SK-N-SH (cell line): Measurements from ENCODE around the gene PRKN. TPM values are rescaled to one million over a fixed set of nuclear protein-coding genes. Genes with fewer than 3 reads are reported as not detected.

Source experiments
- CTCF ChIA-PET: fragments of 300-600, 350-600 bp; formaldehyde crosslinking; extraction: SDS; loops from one replicate; lab custom pipeline; 2021; lab: Yijun Ruan, JAX
- POLR2A ChIA-PET: fragments of 350-600 bp; sonication (Branson Sonifier 250); formaldehyde crosslinking; extraction: SDS; loops from one replicate; lab custom pipeline; 2020; ENCODE audit warnings: antibody characterized with exemption, inconsistent platforms; lab: Yijun Ruan, JAX
- DNase-seq: peaks from one replicate; pipeline ENCODE4 v3.0.0; 2012
- H2AFZ ChIP-seq: fragments of 200-600 bp; sonication (generic); 2 replicates; pipeline ENCODE4 v1.8.1; 2016; ENCODE audit warnings: antibody characterized with exemption, mild to moderate bottlenecking, low read depth
- H3F3A ChIP-seq: fragments of 200-600 bp; sonication (generic); replicated peaks from 2 replicates; pipeline ENCODE3; 2016; ENCODE audit warnings: antibody characterized with exemption, mild to moderate bottlenecking; ENCODE audit not compliant: insufficient read depth
- H3K27ac ChIP-seq, 2 experiments: fragments of 200-500 bp in 1 of 2; fragments of 200-600 bp in 1 of 2; sonication (Bioruptor generic) in 1 of 2; sonication (generic), shearing (Covaris generic) in 1 of 2; 2 replicates each; pipeline versions ENCODE4 v1.5.1 to v1.6.1; 2014 to 2016; ENCODE audit warnings: low read depth in 2 of 2, inconsistent platforms in 1 of 2, low read length in 1 of 2, mild to moderate bottlenecking in 1 of 2, mixed read lengths in 1 of 2
- H3K27me3 ChIP-seq: fragments of 200-600 bp; sonication (generic), shearing (Covaris generic); 2 replicates; pipeline ENCODE4 v1.6.1; 2016; ENCODE audit warnings: mixed run types; ENCODE audit not compliant: insufficient read depth
- H3K36me3 ChIP-seq, 2 experiments: fragments of 200-500 bp in 1 of 2; fragments of 200-600 bp in 1 of 2; sonication (Bioruptor generic) in 1 of 2; sonication (generic) in 1 of 2; replicated peaks in 1 of 2; 2 replicates each; pipeline versions ENCODE3 to v1.5.1; 2014 to 2016; ENCODE audit warnings: low read length in 1 of 2, mild to moderate bottlenecking in 1 of 2; ENCODE audit not compliant: insufficient read depth in 2 of 2, control insufficient read depth in 1 of 2
- H3K4me1 ChIP-seq, 2 experiments: fragments of 200-500 bp in 1 of 2; fragments of 200-600 bp in 1 of 2; sonication (Bioruptor generic) in 1 of 2; sonication (generic), shearing (Covaris generic) in 1 of 2; 2 replicates each; pipeline versions ENCODE4 v1.5.1 to v1.6.1; 2014 to 2016; ENCODE audit warnings: low read depth in 1 of 2, low read length in 1 of 2, mixed run types in 1 of 2; ENCODE audit not compliant: insufficient read depth in 2 of 2, control insufficient read depth in 1 of 2
- H3K4me2 ChIP-seq: fragments of 200-600 bp; sonication (generic), shearing (Covaris generic); 2 replicates; pipeline ENCODE4 v1.6.1; 2017; ENCODE audit warnings: mixed run types
- H3K4me3 ChIP-seq, 2 experiments: fragments of 200-500 bp in 1 of 2; fragments of 200-600 bp in 1 of 2; sonication (Bioruptor generic) in 1 of 2; sonication (generic), shearing (Covaris generic) in 1 of 2; 2 replicates each; pipeline versions ENCODE4 v1.5.1 to v1.8.1; 2014 to 2016; ENCODE audit warnings: low read depth in 2 of 2, inconsistent platforms in 1 of 2, low read length in 1 of 2, mild to moderate bottlenecking in 1 of 2, mixed read lengths in 1 of 2, moderate library complexity in 1 of 2
- H3K79me2 ChIP-seq: fragments of 200-600 bp; sonication (generic); 2 replicates; pipeline ENCODE4 v1.8.1; 2017; ENCODE audit warnings: mild to moderate bottlenecking; ENCODE audit not compliant: insufficient read depth
- H3K9ac ChIP-seq: fragments of 200-600 bp; sonication (generic); 2 replicates; pipeline ENCODE4 v1.6.1; 2017; ENCODE audit warnings: mixed run types
- H3K9me2 ChIP-seq: fragments of 200-600 bp; sonication (generic); 2 replicates; pipeline ENCODE4 v1.6.1; 2017; ENCODE audit warnings: mixed run types
- H3K9me3 ChIP-seq: fragments of 200-600 bp; sonication (generic); 2 replicates; pipeline ENCODE4 v1.6.1; 2017; ENCODE audit warnings: mixed run types, mild to moderate bottlenecking, moderate library complexity
- H4K20me1 ChIP-seq: fragments of 200-600 bp; sonication (generic); 2 replicates; pipeline ENCODE4 v1.6.1; 2017; ENCODE audit warnings: mild to moderate bottlenecking, mixed run types; ENCODE audit not compliant: insufficient read depth
- EP300 ChIP-seq, 2 experiments: IDR thresholded peaks; 2 replicates each; pipeline versions ENCODE4 v1.4.0 to v1.6.1; 2012; ENCODE audit warnings: borderline replicate concordance in 1 of 2, low read depth in 1 of 2, low read length in 1 of 2
- FOSL2 ChIP-seq: IDR thresholded peaks from 2 replicates; pipeline ENCODE4 v1.4.0; 2012; ENCODE audit warnings: low read depth, mild to moderate bottlenecking, moderate library complexity, borderline replicate concordance
- JUND ChIP-seq: IDR thresholded peaks from 2 replicates; pipeline ENCODE4 v1.4.0; 2012
- MEF2A ChIP-seq: IDR thresholded peaks from 2 replicates; pipeline ENCODE4 v1.4.0; 2012; ENCODE audit warnings: low read depth, borderline replicate concordance
- NFIC ChIP-seq: IDR thresholded peaks from 2 replicates; pipeline ENCODE4 v1.4.0; 2012; ENCODE audit warnings: borderline replicate concordance
- NRF1 ChIP-seq: IDR thresholded peaks from 2 replicates; pipeline ENCODE4 v1.6.1; 2012; ENCODE audit warnings: low read depth, mild to moderate bottlenecking, low read length
- POLR2AphosphoS5 ChIP-seq: IDR thresholded peaks from 2 replicates; pipeline ENCODE4 v1.6.1; 2012; ENCODE audit warnings: low read depth, low read length
- RAD21 ChIP-seq: IDR thresholded peaks from 2 replicates; pipeline ENCODE4 v1.6.1; 2012; ENCODE audit warnings: mild to moderate bottlenecking, low read length
- RCOR1 ChIP-seq: fragments of 150-350 bp; IDR thresholded peaks from 2 replicates; pipeline ENCODE4 v1.6.1; 2017; ENCODE audit warnings: antibody characterized with exemption, low read length
- RXRA ChIP-seq: IDR thresholded peaks from 2 replicates; pipeline ENCODE4 v1.4.0; 2012; ENCODE audit warnings: low read depth, mild to moderate bottlenecking, borderline replicate concordance
- SIN3A ChIP-seq: IDR thresholded peaks from 2 replicates; pipeline ENCODE4 v1.6.1; 2012; ENCODE audit warnings: low read depth, mild to moderate bottlenecking, low read length, moderate library complexity, borderline replicate concordance
- TCF12 ChIP-seq: IDR thresholded peaks from 2 replicates; pipeline ENCODE4 v1.4.0; 2012
- WGBS: methylation state at CpG from one replicate; pipeline ENCODE4 v1.1.6; 2017; ENCODE audit warnings: low lambda C conversion rate; 5-methylcytosine and 5-hydroxymethylcytosine counted together
- polyA plus RNA-seq, 3 experiments: library from polyadenylated mRNA; depleted of rRNA; stranded (reverse); fragments of >200 nt; gene quantifications; 2 replicates each; pipeline ENCODE4 v1.2.3, GENCODE V29; 2012
- TF ChIP-seq, protein P1 (sequence below): IDR thresholded peaks from 2 replicates; pipeline ENCODE4 v1.6.1; 2012; ENCODE audit warnings: mild to moderate bottlenecking, low read depth, low read length, moderate library complexity
- TF ChIP-seq, protein P2 (sequence below): IDR thresholded peaks from 2 replicates; pipeline ENCODE4; 2012

The PRKN gene
- polyA plus RNA-seq, 1 of the 3 experiments (the other 2 are of a cell fraction), result 0.76 TPM

DNA sequence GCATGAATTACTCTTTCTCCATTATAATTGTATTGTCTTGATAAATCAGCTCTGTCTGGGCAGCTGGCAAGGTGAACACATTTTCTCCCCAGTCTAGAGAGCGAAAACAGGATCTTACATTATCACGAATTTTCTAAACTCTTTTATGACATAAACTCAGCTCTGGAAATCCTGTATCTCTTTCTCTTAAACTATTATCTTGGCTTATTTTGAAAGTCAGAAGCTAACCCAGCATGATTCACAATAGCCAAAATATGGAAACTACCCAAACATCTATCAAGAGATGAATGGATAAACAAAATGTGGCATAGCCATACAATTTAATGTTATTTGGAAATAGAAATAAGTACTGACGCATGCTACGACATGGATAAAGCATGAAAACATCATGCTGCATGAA is 1427.8 kb downstream of the PRKN start:
- CTCF ChIA-PET, result interaction anchor here (0.6 kb wide), 1 partner anchor 9 kb away, joined by 3 read pairs; no protein-coding TSS in a partner anchor
- Histone ChIP-seq H3K9ac (no peak overlapping the region), H3F3A (no peaks in the 10 kb centered on the region), H3K27ac (no peak overlapping the region)
- POLR2A ChIA-PET, result no interaction called here
- TF ChIP-seq EP300 (IDR thresholded peaks at IDR 0.05; ENCODE audit: borderline replicate concordance in 1 of 2, low read depth in 1 of 2, low read length in 1 of 2) (no peak), JUND (no peak), TCF12 (no peak), RAD21 (no peak), POLR2AphosphoS5 (no peak), RXRA (no peak), RCOR1 (no peak), NFIC (no peak), NRF1 (no peak), SIN3A (no peak), FOSL2 (no peak), MEF2A (no peak)
- TF ChIP-seq, protein P1, sequence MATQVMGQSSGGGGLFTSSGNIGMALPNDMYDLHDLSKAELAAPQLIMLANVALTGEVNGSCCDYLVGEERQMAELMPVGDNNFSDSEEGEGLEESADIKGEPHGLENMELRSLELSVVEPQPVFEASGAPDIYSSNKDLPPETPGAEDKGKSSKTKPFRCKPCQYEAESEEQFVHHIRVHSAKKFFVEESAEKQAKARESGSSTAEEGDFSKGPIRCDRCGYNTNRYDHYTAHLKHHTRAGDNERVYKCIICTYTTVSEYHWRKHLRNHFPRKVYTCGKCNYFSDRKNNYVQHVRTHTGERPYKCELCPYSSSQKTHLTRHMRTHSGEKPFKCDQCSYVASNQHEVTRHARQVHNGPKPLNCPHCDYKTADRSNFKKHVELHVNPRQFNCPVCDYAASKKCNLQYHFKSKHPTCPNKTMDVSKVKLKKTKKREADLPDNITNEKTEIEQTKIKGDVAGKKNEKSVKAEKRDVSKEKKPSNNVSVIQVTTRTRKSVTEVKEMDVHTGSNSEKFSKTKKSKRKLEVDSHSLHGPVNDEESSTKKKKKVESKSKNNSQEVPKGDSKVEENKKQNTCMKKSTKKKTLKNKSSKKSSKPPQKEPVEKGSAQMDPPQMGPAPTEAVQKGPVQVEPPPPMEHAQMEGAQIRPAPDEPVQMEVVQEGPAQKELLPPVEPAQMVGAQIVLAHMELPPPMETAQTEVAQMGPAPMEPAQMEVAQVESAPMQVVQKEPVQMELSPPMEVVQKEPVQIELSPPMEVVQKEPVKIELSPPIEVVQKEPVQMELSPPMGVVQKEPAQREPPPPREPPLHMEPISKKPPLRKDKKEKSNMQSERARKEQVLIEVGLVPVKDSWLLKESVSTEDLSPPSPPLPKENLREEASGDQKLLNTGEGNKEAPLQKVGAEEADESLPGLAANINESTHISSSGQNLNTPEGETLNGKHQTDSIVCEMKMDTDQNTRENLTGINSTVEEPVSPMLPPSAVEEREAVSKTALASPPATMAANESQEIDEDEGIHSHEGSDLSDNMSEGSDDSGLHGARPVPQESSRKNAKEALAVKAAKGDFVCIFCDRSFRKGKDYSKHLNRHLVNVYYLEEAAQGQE, result no peak
- TF ChIP-seq, protein P2, sequence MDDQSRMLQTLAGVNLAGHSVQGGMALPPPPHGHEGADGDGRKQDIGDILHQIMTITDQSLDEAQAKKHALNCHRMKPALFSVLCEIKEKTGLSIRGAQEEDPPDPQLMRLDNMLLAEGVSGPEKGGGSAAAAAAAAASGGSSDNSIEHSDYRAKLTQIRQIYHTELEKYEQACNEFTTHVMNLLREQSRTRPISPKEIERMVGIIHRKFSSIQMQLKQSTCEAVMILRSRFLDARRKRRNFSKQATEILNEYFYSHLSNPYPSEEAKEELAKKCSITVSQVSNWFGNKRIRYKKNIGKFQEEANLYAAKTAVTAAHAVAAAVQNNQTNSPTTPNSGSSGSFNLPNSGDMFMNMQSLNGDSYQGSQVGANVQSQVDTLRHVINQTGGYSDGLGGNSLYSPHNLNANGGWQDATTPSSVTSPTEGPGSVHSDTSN, result no peak
- TF ChIP-seq, all 33 proteins: peak for 0
- no peak overlapping the region for H3K4me2 ChIP-seq
- no peaks in the 10 kb centered on the region for H3K79me2 ChIP-seq
- no peaks in the 10 kb centered on the region for H4K20me1 ChIP-seq
- H3K4me3 ChIP-seq, result no peak overlapping the region
- H3K4me1 ChIP-seq, result peaks cover 0 to 4% of the 10 kb centered on the region in 2 experiments; a peak in 1 of 4 replicates
- no peaks in the 10 kb centered on the region for H3K9me2 ChIP-seq
- no peaks in the 10 kb centered on the region for H3K27me3 ChIP-seq
- no peak overlapping the region for H2AFZ ChIP-seq
- peaks cover 6% of the 10 kb centered on the region; the same call in 1 of the 2 replicates for H3K9me3 ChIP-seq
- 73% methylated on average over 4 of the region's 4 CpGs for WGBS
- H3K36me3 ChIP-seq, result no peaks in the 10 kb centered on the region
- no peak for DNase-seq

Other genes starting within 250 kb of the PRKN start
- gene PACRG, start 208 bp upstream of the PRKN start, polyA plus RNA-seq (2012; rRNA removed), result 0.52 and 0.56 TPM in 2 replicates